HG02981 (cell line): ENCODE results near the gene ST7.

Experiments
- ATAC-seq: cut with Tn5 transposase; IDR thresholded peaks from one replicate; pipeline ENCODE4 v1.9.1; 2021; ENCODE audit warnings: mild to moderate bottlenecking, moderate library complexity; ENCODE audit not compliant: unreplicated experiment

The ST7 gene

DNA sequence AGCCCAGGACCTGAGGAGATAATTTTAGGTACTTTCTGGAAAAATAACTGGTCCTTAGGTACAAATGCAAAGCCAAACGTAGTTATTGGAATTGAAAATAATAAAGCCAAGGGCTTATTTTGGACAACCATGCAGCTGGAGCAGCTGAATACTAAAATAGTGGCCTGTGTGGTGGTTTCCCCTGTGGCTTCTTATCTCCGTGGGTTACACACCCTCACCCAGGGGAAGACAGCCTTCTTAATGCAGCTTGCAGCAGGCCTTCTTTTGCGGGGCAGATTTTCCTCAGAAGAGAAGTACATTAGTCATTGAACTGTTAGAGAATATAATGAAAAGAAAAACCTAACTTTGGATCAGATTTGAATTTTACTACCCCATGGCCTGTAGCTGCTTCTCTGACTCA is 133.5 kb downstream of the ST7 start:
- ATAC-seq, result no peak

DNA sequence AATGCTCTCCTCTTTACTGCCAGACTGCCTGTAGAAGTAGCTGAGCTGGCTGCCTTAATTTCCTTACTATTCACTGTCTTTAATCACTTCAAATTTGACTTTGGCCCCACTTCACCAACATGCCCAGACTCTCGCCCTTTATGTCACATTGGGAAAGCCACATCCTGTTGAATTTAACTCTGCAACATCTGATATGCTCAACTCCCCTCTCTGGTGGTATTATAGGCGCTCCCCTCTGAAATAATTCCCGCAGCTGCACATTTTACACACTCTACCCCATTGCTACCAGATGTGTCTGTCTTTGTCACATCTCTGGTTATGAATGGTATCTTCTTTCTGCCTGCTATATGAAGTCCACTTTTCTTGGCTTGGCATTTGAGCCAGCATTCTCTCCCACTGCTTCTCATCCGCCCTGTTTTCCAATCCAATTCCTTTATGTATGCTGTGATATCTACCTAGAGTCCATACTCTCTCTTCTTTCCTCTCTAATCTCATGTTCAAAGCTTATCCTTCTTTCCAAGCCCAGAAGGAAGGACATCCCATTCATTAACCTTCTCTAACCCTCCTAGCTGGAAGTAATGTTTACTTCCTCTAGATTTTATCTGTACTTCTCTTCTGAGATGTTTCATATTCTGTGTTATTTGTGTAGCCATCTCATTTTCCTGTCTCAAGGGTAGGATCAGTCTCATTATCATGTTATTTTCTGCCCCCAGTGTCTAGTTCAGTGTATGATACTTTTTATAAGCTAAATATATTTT is 134.5 kb downstream of the ST7 start:
- ATAC-seq, result no peak

DNA sequence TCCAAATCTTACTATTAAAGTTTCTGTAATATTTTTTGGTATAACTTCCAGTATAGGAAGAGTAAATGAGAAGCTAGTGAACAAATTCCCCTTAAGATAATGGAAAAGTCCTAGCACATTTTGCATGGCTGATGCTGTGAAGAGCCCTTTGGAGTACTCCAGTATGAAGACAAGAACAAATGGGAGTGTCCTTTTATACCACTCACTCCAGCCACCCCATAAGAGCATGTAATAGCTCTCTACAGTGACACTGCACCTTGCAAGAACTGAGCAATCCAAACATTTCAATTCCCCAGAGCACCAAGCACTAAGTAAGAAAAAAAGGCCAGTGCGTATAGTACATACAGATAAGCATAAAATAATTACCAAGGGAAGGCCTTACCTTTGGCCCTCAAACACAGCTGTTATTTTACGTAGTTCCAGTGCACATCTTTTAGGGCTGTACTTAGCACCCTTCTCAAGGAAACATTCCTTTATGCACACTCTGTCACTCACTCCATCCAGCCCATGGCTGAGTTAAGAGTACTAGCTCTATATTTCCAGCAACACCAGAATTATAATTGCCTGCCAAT is 135.4 kb downstream of the ST7 start:
- no peak for ATAC-seq

DNA sequence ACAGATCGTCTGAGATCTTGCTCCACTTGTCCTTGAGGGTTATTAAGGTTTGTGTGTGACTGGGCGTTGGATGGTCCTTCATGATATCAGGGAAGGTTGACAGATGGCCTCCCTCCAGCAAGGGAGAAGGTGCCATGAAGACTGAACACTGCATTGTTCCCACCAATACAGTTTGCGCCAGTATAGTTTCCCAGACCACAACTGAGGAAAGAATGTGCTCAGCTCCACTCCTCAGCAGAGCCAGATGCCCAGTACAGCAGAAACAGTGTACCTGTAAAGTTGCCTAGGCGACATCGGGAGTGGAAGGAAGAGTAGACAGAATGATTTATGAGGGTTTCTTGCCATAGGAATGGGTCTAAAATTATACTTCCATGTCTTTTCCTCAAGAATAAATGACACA is 137.5 kb downstream of the ST7 start:
- ATAC-seq, result no peak

DNA sequence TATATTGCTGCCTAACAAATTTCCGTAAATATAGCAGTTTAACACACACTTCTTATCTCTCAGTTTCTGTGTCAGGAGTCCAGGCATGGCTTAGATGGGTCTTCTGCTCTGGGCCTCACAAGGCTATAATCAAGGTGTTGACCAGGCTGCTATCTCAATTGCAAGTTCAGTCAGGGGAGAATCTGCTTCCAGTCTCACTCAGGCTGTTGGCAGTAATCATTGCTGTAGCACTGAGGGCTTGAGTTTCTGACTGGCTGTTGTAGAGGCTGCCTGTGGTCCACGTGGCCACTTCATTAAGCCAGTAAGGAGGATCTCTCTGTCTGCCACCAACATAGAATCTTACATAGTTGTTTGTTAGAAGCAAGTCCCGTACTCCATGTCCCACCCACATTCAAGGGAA is 138.4 kb downstream of the ST7 start:
- ATAC-seq, result no peak

DNA sequence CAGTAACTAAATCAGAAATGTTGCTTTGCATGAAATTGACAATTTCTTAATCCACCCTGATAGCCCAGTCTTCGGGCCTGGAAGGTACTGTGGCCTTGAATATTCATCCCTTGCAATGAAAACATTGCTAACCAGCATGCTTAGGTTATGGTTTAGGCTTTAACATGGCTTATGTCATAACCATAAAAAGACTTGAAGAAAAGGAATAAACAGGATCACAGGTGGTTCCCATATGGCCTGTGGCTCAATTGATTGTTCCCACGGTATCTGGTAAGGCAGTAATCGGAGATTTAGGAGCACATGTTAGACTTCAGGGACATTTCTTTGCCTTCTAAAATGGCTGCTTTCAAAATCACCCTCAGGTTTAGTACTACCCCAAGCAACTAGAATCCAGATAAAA is 139.5 kb downstream of the ST7 start:
- no peak for ATAC-seq

DNA sequence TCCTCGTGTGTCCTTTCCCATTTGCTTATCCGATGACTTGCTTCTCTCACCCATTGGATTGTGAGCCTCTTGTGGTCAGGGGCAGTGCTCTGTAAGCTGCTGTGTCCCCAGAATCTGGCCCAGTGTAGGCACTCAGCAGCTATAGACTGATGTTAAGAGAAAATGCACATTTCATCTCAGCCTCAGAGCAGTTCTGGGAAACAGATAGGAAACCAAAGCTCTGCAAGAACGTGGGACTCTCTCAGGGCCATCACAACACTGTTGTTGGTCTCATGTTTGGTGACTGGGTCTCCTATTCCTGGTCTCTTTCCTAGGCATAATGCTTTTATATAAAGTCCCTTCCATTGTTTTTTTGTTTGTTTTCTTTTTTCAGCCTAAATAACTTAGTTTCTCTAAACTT is 141.2 kb downstream of the ST7 start:
- ATAC-seq, result no peak

DNA sequence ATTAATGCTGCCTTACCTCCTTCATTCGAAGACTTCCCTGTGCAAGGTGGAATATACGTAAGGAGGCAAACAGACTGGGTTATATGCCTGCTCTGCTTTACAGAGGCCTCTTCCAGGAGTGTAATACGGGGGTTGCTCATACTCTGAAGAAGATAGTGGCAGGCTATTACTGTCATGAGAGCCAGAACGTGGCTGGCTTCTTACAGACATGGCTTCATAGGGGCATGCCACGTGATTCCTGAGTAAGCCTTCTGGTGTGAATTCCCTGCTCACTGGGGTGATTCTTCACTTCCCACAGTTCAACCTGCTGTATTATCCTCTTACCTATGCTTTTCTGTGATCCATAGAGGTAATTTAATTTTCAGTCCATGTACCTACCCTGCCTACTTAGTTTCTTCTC is 141.8 kb downstream of the ST7 start:
- no peak for ATAC-seq

DNA sequence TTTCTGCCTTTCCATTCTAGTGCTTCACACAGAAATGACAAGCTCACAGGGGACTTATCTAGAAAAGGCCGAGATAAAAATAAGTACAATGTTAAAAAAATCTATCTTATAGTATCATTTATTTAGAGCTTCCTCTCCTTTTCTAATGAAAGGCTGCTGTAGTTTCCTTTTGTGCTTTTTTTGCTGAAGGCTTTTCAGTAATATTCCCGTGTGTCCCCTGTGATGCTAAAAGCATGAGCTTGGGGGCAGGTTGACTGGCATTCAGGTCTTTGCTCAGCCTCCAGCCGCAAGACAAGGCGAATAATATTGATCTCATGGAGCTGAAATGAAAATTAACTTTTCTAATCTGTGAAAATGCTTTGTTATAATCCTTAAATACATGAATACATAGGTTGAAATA is 143.0 kb downstream of the ST7 start:
- no peak for ATAC-seq

DNA sequence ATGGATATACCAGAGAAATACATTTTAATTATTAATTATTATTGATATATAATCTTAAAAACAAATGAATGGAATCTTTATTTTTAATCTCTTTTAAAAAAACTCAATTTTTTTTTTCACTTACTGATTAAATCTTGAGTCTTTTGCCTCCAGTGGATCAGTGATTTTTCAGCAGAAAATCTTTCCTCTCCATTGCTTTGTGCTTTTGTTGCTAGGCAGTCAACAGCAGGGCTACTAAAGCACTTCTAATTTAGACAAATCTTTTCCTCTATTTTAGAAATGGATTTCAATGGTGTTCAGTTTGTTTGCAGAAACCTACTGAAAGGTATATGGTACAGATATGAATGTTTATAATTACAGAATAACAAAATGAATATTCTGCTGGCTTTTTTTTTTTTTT is 143.6 kb downstream of the ST7 start:
- ATAC-seq, result no peak

DNA sequence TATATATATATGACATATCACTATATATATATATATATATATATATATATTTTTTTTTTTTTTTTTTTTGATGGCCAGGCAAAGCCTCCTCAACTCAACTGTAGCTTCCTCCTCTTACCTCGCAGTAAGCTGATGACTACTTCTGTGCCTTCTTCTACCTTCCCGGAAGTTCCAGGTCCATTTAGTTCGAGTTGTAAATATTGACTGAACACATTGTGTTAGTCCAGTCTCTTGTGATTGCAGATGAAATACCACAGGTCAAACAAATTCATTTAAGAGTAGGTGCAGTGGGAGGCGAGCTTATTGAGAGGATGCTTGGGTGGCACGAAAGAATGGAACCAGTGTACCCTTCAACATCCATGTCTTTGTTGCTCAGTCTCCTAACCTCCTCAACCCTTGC is 144.6 kb downstream of the ST7 start:
- ATAC-seq, result no peak

DNA sequence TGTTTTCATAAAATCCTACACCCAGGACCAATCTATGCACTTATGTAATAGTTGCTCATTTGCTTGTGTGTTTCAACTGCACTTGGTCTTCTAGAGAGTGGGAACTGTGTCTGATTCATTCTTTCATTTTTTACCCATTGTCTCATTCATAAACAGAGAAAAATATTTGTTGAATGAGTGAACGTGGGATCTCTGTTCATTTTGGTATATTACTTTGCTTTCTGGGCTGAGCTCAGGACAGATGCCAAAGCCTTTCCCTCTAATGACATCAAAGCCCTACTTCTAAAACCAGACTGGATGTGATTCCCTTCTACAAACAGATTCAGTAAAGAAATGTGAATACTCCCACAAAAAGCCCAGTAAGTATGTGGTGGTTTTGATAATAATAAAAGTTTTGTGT is 145.2 kb downstream of the ST7 start:
- no peak for ATAC-seq

DNA sequence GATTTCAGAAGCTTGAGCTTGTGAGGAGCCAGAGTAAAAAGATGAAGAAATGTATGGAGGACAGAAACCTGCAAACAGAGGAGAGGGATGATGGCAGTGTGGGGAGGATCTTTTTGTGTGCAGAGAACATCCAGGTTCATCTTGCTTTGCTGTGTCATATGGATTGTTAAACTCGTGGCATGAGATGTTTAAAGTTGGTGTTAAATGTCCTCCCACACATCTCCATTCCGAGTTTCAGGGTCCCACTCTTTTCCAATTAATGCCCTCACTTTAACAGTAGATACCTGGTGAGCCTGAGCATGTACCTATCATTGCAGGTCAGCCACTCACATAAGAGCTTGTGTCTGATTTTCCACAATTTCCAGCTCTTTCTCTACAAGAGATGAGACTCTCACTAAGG is 147.7 kb downstream of the ST7 start:
- ATAC-seq, result no peak

DNA sequence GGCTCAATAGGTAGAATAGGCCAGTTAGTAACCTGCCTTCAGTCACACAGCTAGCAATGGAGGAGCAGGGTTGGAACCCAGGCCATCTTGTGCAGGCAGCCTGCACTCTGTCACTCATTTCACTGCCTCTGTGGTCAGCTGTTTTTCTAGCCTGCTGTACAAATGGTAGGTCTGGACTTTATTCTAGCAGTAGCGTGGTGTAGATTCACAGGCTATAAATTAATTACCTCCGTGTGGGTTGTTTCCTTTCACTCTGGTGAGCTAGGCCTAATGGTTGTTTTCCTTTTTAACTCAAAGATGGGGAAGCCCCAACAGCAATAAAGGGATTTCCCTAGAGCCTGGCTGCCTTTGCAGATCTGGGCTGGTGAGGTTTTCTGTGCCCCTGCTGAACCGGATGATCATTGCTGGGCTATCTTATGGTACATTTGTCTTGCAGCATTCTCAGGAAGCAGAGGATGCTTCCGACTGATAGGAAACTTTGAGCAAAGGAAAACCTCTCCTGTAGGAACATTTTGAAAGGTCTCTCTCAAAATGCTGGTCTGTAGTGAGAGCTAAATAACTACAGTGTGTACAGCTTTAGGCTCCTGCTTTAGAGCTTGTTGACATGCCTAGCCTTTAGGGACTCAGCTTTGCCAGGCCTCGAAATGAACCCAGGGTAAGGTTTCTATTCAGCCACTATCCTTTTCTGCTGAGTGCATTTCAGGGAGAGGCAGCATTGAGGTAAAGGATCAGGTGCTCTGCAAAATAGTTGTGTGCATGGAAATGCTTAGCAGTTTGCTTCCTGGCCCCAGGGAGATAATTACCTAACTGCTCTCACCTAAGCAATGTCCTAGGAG is 157.4 kb downstream of the ST7 start:
- peak; percentile 92 for ATAC-seq

DNA sequence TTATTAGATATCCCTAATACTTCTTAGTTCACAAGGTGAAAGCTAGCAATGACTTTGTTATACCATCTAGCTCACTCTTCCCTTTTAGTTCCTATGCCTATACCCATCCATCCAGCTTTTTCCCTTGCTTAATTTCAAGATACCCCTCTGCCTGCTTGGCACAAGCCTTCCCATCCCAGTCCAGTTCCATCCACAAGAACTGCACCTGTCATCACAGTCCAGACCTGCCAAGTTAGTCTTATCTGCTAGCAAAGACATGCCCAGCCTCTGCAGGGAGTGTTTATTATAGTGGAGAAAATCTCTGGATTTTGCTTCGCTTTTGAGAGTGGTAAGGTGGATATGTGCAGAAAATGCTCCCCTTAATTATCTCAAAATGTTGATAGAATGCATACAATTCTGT is 158.2 kb downstream of the ST7 start:
- no peak for ATAC-seq

DNA sequence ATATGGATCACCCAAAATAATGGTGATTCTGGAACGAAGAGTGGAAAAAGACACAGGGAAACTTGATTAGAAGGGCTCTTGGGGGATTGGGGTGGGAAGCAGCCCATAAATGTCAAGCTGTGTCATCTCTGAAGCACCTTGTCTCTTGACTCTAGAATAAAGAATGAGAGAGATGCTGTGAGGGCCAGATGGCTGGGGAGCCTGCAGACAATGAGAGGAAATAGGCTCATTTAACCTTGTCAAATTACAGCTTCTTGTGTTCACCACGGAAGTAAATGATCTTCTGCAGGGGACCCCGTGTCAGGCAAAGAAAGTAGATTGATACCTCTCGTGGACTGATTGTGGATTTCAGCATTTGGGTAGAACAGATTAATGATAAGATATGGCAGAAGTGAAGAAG is 159.3 kb downstream of the ST7 start:
- no peak for ATAC-seq

DNA sequence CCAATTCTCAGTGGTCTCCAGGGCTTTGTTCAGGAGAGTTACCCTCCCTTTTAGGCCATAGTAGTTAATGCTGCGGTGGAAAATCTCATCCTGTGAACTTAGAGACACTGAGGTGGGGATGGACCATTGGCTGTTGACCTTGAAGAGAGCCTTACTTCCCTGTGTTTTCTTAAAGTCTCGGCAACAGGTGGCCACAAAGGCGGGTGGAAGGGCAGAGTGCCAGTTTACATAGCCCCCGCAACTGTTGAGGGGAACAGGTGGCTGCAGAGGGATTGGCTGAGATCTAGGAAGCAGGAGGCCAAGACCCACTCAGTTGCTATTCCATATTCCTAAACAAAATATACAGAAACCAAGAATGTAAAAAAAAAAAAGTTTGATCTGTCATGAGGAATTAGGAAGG is 160.6 kb downstream of the ST7 start:
- ATAC-seq, result no peak

DNA sequence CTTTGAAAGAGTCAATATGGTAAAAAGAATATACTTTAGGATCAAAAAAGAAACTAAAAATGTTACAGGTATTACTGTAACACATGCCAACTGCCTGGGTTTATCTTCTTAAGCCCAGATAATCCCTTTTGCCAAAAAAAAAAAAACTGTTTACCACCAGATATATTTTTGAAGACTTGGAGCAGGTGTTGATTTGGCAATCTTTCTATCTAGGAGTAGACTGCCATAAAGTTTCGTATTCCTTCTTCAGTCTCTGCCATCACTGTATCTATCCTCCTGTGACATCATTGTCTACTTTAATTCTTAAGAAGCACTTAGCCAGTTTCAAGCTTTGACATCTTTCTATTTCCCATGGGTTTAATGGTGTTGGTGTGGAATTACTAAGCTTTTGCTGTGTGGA is 161.0 kb downstream of the ST7 start:
- no peak for ATAC-seq

DNA sequence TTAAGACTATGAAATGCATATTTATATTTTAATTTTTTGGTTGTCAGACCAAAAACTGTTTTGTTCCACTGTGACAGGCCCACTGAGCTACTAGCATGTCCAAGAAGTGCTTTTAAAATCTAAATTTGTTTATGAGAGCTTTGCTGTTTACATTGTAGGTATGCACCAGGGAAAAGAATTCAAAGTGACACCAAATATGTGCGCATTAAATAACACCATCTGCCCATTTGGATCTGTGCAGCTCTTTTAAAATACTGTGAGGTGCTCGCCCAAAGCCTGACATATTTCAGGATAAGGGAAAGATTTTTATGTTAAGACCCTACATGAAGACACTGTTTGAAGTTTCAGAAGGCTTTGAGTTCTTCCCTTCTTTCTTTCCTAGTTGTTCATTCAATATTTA is 162.9 kb downstream of the ST7 start:
- no peak for ATAC-seq

DNA sequence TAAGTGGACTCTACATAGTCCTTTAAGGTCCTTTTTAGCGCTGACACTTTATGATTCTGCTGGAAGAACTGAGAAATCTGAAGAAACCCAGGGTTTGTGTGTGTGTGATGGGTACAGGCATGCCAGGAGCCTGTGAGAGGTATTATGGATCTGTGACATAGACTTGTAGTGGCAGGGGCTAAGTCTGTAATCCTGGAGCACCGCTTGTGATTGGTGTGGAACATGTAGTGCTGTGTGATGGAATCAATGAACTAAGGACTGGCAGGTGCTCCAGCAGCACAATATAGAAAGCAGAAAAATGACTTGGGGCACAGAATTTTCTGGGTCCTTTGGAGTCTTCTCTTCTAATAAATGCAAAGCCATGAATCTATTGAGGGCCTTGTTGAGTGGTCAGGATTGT is 163.9 kb downstream of the ST7 start:
- ATAC-seq, result no peak

DNA sequence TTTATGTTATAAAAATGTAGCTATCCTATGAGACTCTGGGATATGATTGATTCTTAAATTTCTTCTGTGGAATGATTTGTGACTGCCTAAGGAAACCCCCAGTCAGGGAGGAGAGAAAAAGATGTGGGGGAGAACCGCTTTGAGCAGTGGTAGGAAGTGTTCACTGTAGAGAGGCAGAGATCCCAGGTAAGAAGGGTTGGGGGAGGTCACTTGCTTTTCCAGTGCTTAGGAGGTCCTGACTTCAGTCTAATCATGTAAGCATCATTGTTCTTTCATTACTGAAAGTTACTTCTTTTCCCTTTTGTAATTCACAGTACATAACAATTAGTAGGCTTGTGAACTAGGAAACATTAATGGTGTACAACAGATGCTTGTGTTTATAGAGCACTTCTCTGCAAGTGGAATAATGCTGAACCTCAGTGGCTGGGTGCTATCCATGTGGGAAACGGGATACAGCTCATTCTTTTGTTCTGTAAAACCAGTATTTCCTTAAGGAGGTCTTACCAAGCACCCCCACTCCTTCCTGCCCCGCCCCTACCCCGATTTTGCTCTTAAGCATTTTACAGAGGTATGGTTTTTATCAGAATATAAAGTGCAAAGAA is 165.4 kb downstream of the ST7 start:
- no peak for ATAC-seq
